Stimulated activated naive B cell treated with anti-CD40 and anti-IgM and Interleukin-4, amounts not matched to agents 10 μg/mL and 1 μg/mL and 100 μg/mL, for 72 hours (primary cell): ENCODE results near the gene RAB6B.
A peak's percentile ranks its signal among the peaks of the same experiment; 100 is the strongest.

Experiments used
- ATAC-seq, 2 donors: fragments of 150-1000 bp; cut with Tn5 transposase; replicated peaks; 2 replicates each; pipeline ENCODE4 v1.10.0; 2021; ENCODE audit warnings: moderate library complexity in 1 of 2
- DNase-seq: peaks from one replicate; pipeline ENCODE4 v3.0.0; 2021
- H3K27ac Mint-ChIP-seq: one replicate; pipeline ENCODE4 v1.8.0; 2022; ENCODE audit warnings: mild to moderate bottlenecking, mixed read lengths
- H3K27me3 Mint-ChIP-seq, 2 donors: one replicate each; pipeline ENCODE4 v1.8.0; 2022; ENCODE audit warnings: mixed read lengths in 2 of 2
- H3K36me3 Mint-ChIP-seq, 2 donors: one replicate each; pipeline ENCODE4 v1.8.0; 2022; ENCODE audit warnings: mixed read lengths in 2 of 2, mild to moderate bottlenecking in 1 of 2
- H3K4me1 Mint-ChIP-seq, 2 donors: one replicate each; pipeline ENCODE4 v1.8.0; 2022; ENCODE audit warnings: mixed read lengths in 2 of 2, mild to moderate bottlenecking in 1 of 2
- H3K4me3 Mint-ChIP-seq, 2 donors: one replicate each; pipeline ENCODE4 v1.8.0; 2022; ENCODE audit warnings: mild to moderate bottlenecking in 2 of 2, mixed read lengths in 2 of 2, moderate library complexity in 1 of 2
- H3K9me3 Mint-ChIP-seq, 2 donors: one replicate each; pipeline ENCODE4 v1.8.0; 2022; ENCODE audit warnings: mixed read lengths in 2 of 2, mild to moderate bottlenecking in 1 of 2

Gene RAB6B

DNA sequence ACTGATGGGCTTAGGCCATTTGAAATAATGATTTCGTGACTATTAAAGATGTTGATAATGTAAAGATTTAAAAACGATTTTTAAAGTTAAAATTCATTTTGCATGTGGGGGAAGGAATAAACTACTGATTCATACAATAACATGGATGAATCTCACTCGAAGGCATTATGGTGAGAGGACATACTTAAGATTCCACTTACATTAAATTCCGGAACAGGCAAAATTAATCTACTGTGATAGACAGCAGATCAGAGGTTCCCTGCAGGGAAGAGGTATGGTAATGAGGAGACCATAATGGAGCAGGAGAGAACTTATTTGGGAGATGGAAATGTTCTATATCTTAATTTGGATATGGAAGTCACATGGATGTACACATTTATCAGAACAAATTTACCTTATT lies 28.4 kb upstream of the RAB6B start:
- Mint-ChIP-seq H3K4me1 (peaks cover 17 to 19% of the 10 kb centered on the region in 2 donors), H3K36me3 (no peaks in the 10 kb centered on the region), H3K9me3 (no peaks in the 10 kb centered on the region), H3K27ac (no peak overlapping the region), H3K27me3 (peaks cover 28 to 37% of the 10 kb centered on the region in 2 donors), H3K4me3 (no peak overlapping the region)
- no peak for ATAC-seq
- no peak for DNase-seq

DNA sequence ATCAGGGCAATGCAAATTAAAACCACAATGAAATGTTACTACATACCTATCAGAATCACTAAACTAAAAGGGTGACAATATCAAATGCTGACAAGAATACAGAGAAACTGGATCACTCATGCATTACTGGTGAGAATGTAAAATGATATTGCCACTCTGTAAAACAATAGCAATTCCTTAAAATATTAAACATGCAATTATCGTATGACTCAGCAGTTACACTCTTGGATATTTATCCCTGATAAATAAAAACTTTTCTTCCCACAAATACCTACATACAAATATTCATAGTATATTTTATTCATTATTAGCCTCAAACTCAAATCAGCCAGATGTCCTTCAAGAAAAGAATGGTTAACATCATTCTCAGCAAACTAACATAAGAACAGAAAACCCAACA lies 25.9 kb upstream of the RAB6B start:
- Mint-ChIP-seq H3K4me1 (peaks cover 2 to 4% of the 10 kb centered on the region in 2 donors), H3K27me3 (peaks cover 29 to 34% of the 10 kb centered on the region in 2 donors), H3K4me3 (no peak overlapping the region), H3K27ac (no peak overlapping the region), H3K36me3 (no peaks in the 10 kb centered on the region), H3K9me3 (peaks cover 5% of the 10 kb centered on the region in 2 donors)
- no peak for DNase-seq
- ATAC-seq = no peak

DNA sequence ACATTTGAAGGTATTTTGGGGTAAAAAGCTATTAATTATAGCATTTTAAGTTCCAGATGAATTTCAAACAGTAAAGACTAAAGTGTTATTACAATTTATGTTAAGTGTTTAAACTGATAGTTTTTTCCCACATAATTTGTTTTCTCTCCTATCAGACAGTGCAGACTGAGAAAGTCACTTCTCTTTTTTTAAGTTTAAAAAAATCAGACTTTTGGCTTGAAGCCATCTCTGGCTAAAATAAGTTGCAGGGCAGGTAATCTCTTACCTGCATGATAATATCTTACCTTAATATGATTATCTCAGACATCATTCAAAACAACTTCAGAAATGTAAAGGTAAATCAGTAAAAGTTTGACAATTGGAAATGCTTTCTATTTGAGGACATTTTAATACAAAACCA lies 21.5 kb upstream of the RAB6B start:
- H3K4me3 Mint-ChIP-seq = no peak overlapping the region
- H3K27me3 Mint-ChIP-seq = peaks cover 24 to 46% of the 10 kb centered on the region in 2 donors
- no peaks in the 10 kb centered on the region for H3K36me3 Mint-ChIP-seq
- H3K4me1 Mint-ChIP-seq = no peaks in the 10 kb centered on the region
- ATAC-seq = no peak
- H3K27ac Mint-ChIP-seq = no peak overlapping the region
- H3K9me3 Mint-ChIP-seq = peaks cover 5% of the 10 kb centered on the region in 2 donors
- no peak for DNase-seq

DNA sequence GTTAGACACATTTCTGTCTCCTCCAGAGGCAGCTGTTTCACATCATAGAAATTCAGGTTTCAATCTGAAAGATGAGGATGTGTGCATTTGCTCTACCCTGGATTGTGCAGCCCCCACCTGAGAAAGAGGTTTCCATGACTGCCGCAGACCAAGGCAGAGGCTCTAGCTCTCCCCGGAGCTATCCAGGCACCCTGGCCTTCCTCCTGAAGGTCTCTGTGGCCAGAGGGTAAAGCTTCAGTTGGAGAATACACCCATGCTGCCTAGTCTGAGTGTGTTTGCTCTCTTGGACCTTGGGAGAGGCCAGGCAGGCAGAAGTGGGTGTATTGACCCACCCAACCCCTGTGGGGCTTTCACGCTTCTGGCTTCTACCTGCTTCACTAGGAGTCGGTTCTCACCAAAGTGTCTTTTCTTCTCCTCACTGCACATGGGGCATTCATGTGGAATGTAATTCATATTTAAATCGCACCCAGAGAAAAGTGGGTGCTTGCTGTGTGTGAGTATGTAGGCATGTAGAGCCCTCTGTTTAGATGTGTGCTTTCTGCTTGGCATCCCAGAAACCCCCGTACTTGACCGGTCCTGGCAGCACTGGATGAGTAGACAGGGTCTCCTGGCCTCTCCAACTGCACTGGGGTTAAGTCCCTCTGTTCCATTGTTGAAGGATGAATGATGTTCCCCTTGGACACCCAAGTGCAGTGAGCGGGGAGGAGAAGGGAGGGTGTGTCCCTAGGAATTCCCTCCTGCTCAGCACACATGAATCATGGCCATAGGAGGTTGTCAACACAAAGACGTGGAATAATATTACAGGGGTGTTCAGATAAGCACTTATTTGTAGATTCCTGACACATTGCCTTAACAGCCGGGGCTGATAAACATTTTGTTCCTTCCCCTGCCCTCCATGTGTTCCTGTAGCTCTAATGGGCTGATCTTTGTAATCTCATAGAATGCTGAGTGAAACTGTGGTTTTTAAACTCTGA lies 20.3 kb upstream of the RAB6B start:
- H3K4me1 Mint-ChIP-seq = no peaks in the 10 kb centered on the region
- H3K27me3 Mint-ChIP-seq = peaks cover 24 to 46% of the 10 kb centered on the region in 2 donors
- H3K9me3 Mint-ChIP-seq = peaks cover 5% of the 10 kb centered on the region in 2 donors
- ATAC-seq (no peak), DNase-seq (no peak)
- no peak overlapping the region for H3K27ac Mint-ChIP-seq
- H3K36me3 Mint-ChIP-seq = no peaks in the 10 kb centered on the region
- H3K4me3 Mint-ChIP-seq = no peak overlapping the region

DNA sequence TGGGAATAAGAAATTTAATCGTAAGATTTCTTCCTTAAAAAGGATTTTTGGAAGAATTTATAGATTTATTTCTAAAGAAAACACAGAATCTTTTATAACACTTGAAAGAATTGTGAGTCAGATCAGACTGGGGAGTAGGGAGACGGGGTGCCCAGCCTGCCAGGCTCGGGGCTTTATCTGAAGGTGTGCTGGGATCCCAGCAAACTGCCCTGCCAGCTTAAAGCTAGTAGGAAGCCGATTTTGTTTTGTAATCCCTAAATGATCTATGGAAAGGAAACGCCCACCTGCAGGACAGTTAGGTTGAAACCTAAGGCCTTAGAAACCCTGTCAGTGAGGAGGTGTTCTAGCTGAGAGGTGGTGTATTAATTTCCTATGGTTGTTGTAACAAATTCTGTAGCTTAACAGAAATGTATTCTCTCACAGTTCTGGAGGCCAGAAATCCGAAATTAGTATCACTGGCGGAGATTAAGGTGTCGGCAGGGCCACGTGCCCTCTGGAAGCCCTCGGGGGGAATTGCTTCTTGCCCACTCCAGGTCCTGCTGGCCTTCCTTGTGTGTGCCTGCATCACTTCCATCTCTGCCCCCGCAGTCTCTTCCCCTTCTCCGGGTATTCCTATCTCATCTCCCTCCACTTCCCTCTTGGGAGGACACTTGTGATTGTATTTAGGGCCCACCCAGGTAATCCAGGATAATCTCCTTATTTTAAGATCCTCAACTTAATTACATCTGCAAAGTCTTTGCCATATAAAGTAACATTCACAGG lies 19.3 kb upstream of the RAB6B start:
- DNase-seq = no peak
- Mint-ChIP-seq H3K4me3 (no peak overlapping the region), H3K27ac (no peak overlapping the region), H3K36me3 (no peaks in the 10 kb centered on the region), H3K9me3 (peaks cover 5% of the 10 kb centered on the region in 2 donors), H3K4me1 (no peaks in the 10 kb centered on the region), H3K27me3 (peaks cover 20 to 41% of the 10 kb centered on the region in 2 donors)
- no peak for ATAC-seq

DNA sequence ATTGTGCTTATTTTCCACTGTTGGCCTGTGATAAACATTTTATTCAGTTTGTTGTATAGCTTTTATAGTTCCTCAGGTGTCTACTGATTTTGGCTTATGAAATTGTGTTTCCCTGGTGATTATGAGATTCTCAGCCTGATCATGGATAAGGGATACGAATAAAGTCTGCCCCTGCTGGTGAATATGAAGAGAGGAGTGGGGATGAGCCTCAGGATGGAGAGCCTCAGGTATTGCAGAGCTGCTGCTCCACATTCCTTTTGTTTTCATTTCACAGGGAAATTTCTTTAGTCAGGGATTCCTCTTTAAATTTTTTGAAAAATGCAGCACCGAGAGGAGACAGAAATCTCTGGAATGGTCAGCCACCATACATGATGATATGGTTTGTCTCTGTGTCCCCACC lies 14.7 kb upstream of the RAB6B start:
- H3K36me3 Mint-ChIP-seq = no peaks in the 10 kb centered on the region
- no peaks in the 10 kb centered on the region for H3K4me1 Mint-ChIP-seq
- DNase-seq (no peak), ATAC-seq (no peak)
- no peak overlapping the region for H3K27ac Mint-ChIP-seq
- no peaks in the 10 kb centered on the region for H3K9me3 Mint-ChIP-seq
- H3K27me3 Mint-ChIP-seq = peaks cover 9 to 22% of the 10 kb centered on the region in 2 donors
- H3K4me3 Mint-ChIP-seq = no peak overlapping the region

DNA sequence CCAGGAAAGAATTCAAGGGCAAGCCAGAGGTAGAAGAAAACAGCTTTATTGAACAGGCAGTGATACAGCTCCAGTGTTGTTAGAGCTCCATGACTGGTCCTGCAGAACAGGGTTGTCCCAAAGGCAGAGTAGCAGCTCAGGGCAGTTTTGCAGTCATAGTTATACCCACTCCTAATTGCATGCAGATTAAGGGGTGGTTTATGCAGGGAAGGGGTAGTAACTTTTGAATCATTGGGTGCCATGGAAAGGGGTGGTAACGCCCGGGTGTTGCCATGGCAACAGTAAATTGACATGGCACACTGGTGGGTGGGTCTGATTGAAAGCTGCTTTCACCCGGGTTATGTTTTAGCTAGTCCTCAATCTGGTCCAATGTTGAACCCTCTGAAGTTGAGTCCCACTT lies 9.7 kb upstream of the RAB6B start:
- Mint-ChIP-seq H3K9me3 (peaks cover 0 to 3% of the 10 kb centered on the region in 2 donors), H3K27ac (no peak overlapping the region), H3K36me3 (no peaks in the 10 kb centered on the region), H3K4me1 (no peaks in the 10 kb centered on the region), H3K27me3 (peaks cover 21 to 27% of the 10 kb centered on the region in 2 donors), H3K4me3 (no peak overlapping the region)
- no peak for DNase-seq
- ATAC-seq = no peak

DNA sequence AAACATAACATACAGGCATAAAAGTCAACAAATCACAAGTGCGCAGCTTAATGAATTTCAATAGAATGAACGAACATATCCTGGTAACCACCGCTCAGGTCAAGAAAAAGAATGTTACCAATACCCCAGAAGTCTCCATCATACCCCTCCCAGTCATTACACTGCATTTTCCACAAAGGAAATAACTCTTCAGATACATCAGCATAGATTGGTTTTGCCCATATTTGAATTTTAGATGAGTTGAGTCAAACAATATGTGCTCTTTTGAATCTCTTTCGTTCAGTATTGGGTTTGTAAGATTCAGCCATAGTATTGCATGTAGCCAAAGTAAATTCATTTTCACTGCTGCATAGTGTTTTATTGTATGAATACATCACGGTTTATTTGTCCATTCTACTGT lies 6.2 kb upstream of the RAB6B start:
- H3K27ac Mint-ChIP-seq = no peak overlapping the region
- DNase-seq = no peak
- peaks cover 20 to 35% of the 10 kb centered on the region in 2 donors for H3K27me3 Mint-ChIP-seq
- no peak for ATAC-seq
- H3K4me1 Mint-ChIP-seq = no peaks in the 10 kb centered on the region
- no peaks in the 10 kb centered on the region for H3K36me3 Mint-ChIP-seq
- no peak overlapping the region for H3K4me3 Mint-ChIP-seq
- peaks cover 0 to 3% of the 10 kb centered on the region in 2 donors for H3K9me3 Mint-ChIP-seq

DNA sequence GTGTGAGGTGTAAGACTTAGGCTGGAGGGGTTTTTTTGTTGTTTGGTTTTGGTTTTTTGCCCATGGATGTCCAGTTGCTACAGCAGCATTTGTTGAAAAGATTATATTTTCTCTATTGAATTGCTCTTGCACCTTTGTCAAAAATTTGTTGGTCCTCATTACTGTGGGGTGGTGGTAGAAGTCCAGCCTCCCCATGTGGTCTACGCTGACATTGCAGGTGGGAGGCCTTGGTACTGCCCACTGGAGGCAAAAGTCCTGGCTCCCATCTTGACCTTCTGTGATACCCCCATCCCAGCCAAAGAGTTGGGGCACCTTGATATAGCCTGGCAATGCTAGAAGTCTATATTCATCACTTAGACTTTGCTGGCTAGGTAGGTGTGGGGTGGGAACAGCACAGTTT lies 5.4 kb upstream of the RAB6B start:
- H3K4me1 Mint-ChIP-seq = peaks cover under 1 to 1% of the 10 kb centered on the region in 2 donors
- no peak overlapping the region for H3K27ac Mint-ChIP-seq
- H3K9me3 Mint-ChIP-seq = peaks cover 0 to 3% of the 10 kb centered on the region in 2 donors
- H3K36me3 Mint-ChIP-seq = no peaks in the 10 kb centered on the region
- H3K27me3 Mint-ChIP-seq = peaks cover 28 to 41% of the 10 kb centered on the region in 2 donors
- no peak overlapping the region for H3K4me3 Mint-ChIP-seq
- no peak for DNase-seq
- no peak for ATAC-seq

DNA sequence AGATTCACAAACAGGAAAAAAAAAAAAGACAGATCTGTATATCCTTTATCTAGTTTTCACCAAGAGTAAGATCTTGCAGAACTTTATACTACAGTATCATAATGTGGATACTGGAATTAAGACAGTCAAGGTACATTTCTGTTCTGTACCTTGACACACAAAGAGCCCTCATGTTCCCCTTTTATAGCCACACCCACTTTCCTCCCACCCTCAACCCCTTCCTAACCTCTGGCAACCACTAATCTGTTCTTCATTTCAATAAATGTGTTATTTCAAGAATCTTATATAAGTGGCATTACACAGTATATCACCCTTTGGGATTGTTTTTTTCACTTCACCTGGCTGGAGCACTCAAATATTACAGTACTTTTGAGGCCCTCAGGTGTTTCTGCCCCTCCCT lies 3.6 kb upstream of the RAB6B start:
- Mint-ChIP-seq H3K27ac (no peak overlapping the region), H3K36me3 (peaks cover 0 to 1% of the 10 kb centered on the region in 2 donors), H3K9me3 (peaks cover 0 to 3% of the 10 kb centered on the region in 2 donors), H3K27me3 (peaks cover 41 to 46% of the 10 kb centered on the region in 2 donors), H3K4me3 (no peak overlapping the region), H3K4me1 (peaks cover 2 to 11% of the 10 kb centered on the region in 2 donors)
- no peak for DNase-seq
- no peak for ATAC-seq

DNA sequence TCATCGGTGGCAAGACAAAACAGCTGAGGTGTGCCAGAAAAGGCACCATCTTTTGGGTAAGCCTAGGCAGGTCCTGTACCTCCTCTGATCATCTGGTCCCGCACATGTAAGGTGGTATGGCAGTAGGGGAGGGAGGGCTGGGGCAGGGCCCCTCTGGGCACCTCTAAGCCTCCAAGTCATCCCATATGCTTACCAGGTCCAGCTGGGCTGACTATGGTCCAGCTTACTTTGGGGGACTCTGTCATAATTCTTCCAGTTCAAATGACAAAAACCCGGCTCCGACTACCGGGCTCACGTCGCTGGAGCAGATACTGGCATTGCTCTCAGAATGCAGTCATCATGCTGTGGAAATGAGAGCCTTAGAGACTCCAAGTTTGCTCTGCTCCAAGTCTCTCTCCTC lies 1.9 kb upstream of the RAB6B start:
- ATAC-seq = no peak
- no peak for DNase-seq
- Mint-ChIP-seq H3K4me1 (peaks cover 2 to 11% of the 10 kb centered on the region in 2 donors), H3K4me3 (no peak overlapping the region), H3K27me3 (peaks cover 50 to 63% of the 10 kb centered on the region in 2 donors), H3K27ac (no peak overlapping the region), H3K9me3 (no peaks in the 10 kb centered on the region), H3K36me3 (peaks cover 0 to 1% of the 10 kb centered on the region in 2 donors)

DNA sequence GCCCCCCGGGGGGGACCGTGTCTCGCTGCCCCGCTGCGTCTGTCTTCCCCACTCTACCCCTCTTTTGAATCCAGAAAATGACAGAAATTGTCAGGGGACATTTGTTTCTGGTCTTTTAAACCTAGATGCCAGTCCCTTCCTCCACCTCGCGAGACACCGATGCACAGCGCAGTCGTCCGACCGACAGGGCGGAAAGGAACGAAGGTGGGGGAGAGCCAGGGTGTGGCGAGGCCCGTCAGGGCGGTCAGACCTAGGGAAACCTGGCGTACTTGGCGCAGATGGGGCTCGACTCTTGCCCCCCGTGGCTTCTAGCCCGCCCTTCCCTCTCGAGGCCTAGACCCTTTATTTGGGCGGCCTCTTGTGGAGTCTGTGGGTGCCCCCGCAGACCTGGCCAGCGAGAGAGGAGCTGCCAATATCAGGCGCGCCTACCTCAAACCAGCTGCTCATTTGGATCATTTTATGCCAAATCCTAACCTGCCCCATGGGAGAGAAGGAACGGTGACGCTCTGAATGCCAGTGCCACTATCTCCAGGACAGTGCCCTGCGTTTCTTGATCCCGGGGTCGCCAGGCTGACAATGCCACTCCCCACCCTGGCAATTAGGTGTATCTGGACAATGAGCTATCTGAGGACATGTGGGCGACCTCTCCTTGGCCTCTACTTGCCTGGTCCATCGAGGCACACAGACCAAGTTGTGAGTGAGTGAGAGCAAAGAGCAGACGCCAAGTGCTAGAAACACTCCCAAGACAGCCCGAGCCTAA lies 500 bp upstream of the RAB6B start:
- peaks cover 2 to 11% of the 10 kb centered on the region in 2 donors for H3K4me1 Mint-ChIP-seq
- H3K36me3 Mint-ChIP-seq = peaks cover 0 to 1% of the 10 kb centered on the region in 2 donors
- H3K27me3 Mint-ChIP-seq = peaks cover 56 to 76% of the 10 kb centered on the region in 2 donors
- ATAC-seq (peak; percentile 38 to 56), DNase-seq (no peak)
- H3K27ac Mint-ChIP-seq = no peak overlapping the region
- no peaks in the 10 kb centered on the region for H3K9me3 Mint-ChIP-seq
- peak overlapping the region; percentile 80 to 84 for H3K4me3 Mint-ChIP-seq

DNA sequence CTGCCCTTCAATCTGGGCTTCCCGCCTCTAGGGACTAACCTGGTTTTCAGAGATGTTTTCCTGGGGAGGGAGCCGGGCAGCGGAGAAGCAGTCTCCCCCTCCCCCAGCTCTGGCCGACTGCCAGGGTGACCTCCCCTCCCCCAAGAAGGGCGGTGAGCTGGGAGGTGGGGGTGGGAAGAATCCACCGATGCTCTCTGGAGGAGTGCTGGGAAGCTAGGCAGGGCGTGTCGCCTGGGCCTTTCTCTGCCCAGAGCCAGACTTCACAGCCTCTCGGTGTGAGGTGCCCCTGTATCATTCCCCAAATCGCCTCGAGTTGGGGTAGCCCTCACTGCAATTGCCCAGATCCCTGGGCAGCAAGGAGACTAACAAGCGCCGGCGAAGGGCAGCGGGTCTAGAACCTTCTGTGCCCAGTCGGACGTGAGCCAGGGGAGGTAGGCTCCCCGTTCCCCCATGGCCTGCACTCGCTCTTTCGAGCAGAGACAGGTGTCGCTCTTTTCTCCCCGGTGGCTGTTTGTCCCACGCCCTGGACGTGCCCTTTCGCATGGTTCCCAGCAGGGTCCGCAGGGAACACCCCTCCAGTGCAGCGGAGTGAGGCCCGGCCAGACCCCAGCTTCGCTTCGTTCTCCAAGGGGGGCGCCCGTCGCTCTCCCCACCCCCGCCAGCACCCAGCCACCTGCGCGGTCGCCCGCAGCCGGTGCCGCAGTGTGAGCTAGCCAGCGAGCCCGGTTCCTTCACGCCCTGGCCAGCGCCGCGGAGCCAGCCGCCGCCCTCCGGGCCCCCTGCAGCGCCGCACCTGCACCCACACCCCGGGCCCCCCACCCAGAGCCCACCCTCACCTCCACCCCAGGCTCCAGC lies 1.1 kb downstream of the RAB6B start:
- ATAC-seq (peak in 1 of 2 donors; percentile 19), DNase-seq (no peak)
- H3K4me1 Mint-ChIP-seq = peaks cover 2 to 11% of the 10 kb centered on the region in 2 donors
- peaks cover 0 to 1% of the 10 kb centered on the region in 2 donors for H3K36me3 Mint-ChIP-seq
- peaks cover 59 to 79% of the 10 kb centered on the region in 2 donors for H3K27me3 Mint-ChIP-seq
- H3K27ac Mint-ChIP-seq = no peak overlapping the region
- no peaks in the 10 kb centered on the region for H3K9me3 Mint-ChIP-seq
- H3K4me3 Mint-ChIP-seq = peak overlapping the region in 1 of 2 donors; percentile 71
